HG03342 (cell line): ENCODE data around the gene HLA-DPB1.
A peak's percentile ranks its signal among the peaks of the same experiment; 100 is the strongest.
"Not testable (repeated sequence)": the region's sequence is repeated elsewhere in the genome, so short reads cannot be mapped to it uniquely, and the experiment has no call there.

Source experiments
- ATAC-seq: cut with Tn5 transposase; IDR thresholded peaks from one replicate; pipeline ENCODE4 v1.9.1; 2021; ENCODE audit warnings: mild to moderate bottlenecking, moderate library complexity; ENCODE audit not compliant: unreplicated experiment

The HLA-DPB1 gene

DNA sequence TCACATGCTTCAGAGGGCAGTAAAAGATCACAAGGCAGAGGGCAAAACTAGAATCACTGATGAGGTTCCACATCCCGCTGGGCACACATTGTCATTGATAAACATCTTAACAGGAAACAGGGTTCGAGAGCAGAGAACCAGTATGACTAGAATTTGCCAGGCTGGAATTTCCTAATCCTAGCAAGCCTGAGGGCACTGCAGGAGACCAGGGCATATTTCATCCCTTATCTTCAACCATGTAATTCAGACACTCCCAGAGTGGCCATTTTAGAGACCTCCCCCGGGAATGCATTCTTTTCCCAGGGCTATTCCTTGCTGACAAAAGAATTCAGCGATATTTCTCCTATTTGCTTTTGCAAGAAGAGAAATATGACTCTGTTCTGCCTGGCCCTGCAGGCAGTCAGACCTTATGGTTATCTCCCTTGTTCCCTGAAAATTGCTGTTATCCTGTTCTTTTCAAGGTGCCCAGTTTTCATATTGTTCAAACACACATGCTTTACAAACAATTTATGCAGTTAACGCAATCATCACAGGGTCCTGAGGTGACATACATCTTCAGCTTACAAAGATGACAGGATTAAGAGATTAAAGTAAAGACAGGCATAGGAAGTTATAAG is 25.4 kb downstream of the HLA-DPB1 start:
- ATAC-seq = not testable (repeated sequence)

DNA sequence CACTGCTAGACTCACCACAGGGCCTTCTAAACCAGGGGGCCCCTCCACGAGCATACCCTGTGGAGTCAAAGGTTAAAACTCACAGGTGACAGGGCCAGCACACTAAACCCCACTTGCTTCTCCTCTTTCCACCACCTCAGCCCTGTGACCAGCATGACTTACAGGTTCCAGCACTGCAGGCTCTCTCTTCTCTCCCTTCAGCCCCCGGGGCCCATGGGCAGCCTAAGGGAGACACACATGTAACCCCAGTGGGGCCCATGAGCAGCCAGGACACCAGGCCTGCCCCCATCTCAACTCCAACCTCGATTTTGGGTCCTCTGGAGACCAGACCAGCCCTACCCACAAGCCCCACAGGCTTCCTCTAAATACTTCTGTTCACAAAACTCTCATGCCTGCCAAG is 28.0 kb downstream of the HLA-DPB1 start:
- ATAC-seq = no peak

DNA sequence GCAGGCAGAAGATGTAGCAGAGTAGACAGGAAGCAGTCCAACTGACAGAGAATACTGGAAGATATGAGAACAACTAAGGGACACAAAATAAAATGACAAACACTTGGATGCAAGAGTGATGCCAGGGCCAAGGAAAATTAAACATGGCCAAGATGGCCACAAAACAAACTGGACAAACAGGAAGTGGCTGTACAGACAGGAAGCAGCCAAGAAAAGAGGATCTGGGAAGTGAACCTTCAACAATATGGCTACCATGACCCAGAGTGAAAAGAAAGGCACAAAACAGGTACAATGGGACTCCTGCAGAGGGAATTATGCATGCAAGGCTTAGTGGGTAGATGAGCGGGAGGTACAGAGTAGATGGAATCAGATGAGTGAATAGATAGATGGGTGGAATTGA is 29.1 kb downstream of the HLA-DPB1 start:
- no peak for ATAC-seq

DNA sequence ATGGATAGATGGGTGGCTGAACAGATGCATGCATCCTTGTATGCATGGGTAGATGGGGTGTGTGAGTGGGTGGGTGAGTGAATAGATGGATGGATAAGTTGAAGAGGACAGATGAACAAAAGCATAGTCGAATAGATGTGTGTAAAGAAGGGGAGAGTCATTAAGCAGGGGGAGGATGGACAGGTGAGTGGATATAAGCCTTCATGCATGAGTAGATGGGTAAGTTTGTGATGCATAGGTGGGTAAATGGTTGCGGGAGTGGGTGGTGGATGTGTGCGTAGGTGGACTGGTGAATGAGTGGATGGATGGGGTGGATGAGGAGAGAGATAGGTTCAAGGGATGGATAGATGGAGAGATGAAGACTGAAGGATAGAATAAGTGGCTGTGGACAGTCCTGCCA is 29.6 kb downstream of the HLA-DPB1 start:
- ATAC-seq = no peak

DNA sequence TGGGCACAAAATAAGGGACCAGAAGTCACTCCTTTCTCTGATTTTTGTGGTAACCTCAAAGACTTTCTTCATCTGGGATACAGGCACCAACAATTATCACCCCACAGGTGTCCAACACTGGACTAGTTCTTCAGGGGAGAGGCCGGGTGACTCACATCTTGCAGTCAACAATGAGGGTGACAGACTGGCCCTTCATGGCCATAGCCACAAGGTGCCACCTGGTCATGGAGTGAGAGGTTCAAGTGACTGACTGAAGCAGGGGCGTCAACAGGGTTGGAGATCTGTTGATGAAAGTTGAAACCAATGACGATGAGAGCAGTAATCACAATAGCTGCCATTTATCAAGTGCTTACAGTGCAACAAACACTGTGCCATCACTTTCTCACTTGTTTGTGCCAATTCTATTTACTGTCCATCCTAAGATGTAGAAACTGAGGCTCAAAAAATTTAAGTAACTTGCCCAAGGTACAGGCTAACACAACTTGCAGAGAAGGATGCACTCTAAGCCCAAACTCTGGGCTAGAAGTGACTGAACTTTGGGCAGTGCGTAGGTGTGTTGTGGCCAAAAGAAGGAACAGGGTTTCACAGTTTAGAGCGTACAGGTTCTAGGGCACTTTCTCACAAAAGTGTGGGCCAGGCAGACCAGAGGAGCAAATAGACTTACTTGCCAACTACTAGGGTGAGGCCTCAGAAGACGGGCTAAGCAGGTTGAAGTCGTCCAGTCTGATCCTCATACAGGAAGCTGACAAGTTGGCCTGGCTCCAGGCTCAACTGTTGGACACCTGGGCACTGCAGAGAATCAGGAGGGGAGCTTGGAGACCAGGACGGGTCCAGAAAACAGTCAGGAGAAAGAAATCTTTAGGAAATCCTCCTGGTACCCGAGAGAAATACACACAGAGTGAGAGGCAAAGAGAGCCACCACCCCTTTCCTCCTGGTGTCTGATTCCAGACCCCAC is 30.4 kb downstream of the HLA-DPB1 start:
- ATAC-seq = no peak

DNA sequence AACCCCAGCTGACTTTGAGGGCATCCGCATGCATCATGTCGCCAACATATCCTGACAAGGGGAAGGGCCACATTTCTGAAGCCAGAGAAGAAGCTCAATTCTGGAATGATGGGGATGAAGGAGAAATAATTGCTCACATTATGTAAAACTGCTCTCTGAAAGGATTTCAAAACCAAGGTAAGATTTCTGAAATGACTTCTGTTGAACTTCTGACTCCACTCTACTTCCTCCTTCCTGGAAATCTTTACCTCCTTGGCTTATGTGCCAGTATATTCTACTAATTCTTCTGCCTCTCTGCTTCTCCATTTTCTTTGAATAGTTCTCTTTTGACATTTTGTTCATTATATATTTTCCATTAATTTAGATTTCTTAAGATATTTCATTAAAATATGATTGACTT is 31.9 kb downstream of the HLA-DPB1 start:
- no peak for ATAC-seq

DNA sequence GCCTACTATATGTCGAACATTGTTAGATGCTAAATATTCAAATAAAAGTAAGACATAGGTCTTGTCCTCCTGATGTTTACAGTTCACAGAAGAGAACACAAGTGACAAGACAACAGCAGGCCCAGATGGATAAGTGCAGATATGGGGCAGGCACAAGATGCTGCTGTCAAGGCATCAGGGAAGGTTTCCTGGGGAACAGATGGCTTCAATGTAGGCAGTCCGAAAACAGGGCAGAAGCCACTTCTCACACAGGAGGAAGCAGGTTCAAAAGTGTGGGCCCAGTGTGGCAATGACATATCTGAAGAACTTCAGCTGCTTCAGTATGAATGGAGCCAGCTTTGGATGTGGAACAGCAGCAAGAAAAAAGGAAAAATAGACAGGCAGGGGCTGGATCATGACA is 32.5 kb downstream of the HLA-DPB1 start:
- ATAC-seq = no peak

DNA sequence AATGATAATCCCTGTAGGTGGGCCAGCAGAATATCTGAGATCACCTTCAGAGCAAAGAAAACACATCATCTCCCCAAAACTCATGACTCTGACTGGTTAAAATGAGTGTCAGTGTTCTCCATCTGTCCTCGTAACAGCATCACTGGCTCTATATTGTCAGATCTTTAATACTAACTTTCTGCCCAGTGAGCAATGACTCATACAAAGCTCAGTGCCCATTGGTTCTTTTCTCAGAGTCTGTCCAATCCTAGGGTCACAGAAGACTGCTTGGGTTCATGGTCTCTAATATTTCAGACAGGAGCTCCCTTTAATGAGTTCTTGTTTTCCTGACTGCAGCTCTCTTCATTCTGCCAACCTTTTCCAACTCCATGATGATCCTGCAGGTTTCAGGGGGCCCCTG is 36.4 kb downstream of the HLA-DPB1 start:
- ATAC-seq = peak; percentile 88

DNA sequence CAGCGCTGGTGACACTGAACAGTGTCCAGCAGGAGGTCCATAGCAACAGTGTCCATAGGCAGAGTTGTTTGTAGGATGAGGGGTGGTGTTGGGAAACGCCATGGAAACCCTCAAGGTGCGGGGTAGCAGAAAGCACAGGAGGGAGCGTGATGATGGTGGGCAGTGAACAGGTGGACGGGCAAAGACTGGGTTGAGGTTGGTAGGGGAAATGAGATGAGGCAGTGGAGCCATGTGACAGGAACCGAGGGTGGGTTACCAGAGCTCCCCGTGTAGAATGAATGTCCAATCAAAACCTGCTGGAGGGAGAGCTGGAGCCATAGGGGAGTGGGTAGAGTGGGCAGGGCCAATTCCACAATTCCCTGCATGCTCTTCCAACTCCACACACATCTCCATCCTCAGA is 38.0 kb downstream of the HLA-DPB1 start:
- ATAC-seq = no peak

DNA sequence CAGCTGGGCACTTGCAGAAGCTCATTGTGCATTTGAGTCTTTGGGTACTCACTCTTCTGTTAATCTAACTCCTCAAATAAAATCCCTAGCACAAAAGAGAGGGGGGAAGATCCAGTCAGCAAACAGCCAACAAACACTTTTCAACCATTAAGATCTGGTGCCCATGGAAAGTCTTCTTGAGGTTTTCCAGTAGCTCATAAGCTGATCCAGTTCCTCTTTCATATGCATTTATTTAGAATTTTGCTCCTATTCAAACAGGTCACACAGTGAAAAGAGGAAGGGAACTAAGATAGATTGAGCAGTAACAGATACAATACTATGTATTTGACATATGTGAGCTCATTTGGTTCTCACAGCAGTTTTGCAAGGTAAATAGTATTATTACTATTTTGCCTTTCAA is 38.6 kb downstream of the HLA-DPB1 start:
- no peak for ATAC-seq

DNA sequence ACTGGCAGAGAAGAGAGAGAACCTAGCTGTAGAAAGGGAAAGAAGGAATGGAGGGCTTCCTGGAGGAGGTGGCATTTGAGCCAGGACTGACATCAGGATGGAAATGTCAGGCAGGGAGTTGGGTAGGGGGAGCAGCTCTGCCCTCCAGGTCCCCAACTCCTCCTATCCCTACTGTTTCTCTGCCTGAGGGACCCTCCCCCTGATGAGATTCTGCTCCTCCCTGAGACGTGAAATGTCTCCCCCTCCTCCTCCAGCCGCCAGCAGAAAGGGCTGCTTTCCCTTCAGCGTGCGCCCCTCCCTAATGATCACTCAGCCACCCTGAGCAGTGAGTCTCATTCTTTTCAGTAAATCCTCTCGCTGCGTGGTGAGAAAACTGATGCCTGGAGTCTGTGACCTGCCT is 40.6 kb downstream of the HLA-DPB1 start:
- ATAC-seq = no peak

DNA sequence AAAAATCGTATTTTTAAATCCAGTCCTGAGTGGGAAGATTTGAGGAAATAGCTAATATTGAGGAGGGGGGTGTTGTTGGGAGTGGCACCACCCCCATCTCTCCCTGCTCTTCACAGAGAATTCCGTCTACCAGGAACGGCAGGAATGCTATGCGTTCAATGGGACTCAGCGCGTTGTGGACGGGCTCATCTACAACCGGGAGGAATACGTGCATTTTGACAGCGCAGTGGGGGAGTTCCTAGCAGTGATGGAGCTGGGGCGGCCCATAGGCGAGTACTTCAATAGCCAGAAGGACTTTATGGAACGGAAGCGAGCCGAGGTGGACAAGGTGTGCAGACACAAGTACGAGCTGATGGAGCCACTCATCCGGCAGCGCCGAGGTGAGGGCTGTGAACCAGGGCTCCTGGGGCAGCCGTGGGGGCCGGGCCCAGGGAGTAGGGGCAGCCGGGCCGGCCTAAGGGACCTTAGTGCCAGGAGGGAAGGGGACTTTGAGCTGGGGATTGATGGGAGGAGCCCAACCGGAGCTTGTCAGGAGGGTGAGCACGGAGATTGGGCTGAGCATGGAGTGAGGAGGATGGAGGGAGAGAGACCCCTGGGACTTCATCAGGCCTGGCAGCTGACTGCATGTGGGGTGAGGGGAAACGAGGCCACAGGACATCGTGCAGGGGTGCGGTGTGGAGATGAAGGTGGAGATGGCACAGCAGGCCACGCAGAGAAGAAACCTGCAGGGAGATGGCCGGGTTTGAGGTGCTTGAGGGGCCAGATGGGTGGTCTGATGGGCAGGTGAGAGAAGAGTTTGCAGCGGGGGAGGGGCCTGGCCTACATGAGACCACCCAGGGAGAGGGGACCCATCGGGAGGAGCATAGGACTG is 41.3 kb downstream of the HLA-DPB1 start:
- ATAC-seq = no peak

DNA sequence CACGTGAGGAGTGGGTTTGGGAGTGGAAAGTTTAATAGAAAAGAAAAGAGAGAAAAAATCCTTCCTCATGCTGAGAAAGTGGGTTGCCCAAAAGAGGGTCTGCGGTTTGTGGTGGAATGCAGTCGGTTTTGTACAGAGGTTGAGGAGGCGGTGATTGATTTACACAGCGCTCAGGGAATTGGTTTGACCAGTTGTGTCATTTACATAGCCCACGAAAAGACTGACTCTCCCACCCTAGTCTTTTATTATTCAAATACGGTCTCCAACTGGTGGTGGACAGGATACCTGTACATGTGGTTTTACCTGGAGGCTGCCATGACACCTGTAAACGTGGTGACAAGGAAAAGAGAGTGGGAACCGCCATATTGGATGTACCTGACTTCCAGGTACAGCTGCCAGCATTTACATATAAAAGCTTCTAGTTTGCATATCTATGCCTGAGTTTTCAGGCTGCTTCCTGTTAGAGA is 42.1 kb downstream of the HLA-DPB1 start:
- ATAC-seq = no peak

DNA sequence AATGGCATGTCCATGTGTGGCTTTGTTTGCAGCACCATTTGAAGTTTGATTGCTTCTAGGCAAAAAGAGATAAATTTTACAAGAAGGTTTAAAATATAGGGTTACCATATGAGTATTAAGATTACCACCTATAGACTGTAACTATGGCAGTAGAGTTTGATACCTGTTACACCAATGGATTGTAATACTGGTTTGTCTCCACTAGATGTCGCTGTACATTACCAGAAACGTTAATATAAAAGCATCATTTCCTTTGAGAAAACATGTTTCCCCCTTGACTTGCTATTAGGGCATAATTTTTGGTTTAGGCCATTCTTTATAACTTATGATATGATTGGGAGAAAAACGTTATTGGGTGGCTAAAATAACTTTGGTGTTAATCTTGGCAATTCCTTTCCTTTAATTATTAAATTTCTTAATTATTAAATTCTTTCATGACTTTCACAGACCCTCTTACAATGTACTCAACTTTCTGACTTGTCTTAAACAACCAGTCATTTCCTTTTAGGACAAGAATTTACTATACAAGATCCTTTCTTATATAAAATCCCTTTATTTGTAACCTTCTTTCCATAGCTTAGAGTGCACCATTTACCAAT is 42.8 kb downstream of the HLA-DPB1 start:
- ATAC-seq = no peak

DNA sequence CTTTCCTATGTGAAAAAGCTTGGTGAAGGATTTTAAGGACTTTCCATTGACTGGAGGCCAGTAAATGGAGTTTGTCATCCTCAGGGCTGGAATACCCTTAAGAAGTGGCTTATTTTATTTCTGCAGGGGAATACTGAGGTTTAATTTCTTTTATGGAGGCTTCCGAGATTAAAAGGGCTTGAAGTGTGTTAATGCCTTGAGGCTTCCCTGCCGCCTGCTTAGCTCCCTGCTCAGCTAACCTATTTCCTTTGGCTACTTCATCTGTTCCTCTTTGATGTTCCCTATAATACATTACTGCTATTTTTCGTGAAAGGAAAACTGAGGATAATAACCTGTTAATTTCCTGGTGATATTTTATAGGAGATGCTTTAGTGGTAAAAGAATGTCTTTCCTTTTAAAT is 44.2 kb downstream of the HLA-DPB1 start:
- ATAC-seq = no peak

DNA sequence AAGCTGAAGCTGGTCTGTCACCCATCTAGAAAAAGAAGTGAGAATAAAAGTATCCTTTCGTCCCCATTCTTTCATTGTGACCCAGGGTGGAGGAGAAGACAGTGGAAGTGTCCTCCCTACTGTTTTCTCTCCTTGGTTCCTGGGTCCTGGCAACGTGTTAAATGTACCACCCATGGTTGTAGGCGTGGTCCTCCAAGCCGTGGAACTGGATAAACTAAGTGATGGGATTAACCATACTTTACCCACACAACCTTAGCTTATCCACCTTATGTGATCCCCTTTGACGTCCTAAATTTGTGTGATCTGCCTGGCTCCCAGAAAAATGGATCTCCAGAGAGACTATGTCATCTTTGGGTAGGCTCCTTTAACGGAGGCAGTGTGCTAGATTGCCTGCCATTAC is 47.4 kb downstream of the HLA-DPB1 start:
- ATAC-seq = no peak

DNA sequence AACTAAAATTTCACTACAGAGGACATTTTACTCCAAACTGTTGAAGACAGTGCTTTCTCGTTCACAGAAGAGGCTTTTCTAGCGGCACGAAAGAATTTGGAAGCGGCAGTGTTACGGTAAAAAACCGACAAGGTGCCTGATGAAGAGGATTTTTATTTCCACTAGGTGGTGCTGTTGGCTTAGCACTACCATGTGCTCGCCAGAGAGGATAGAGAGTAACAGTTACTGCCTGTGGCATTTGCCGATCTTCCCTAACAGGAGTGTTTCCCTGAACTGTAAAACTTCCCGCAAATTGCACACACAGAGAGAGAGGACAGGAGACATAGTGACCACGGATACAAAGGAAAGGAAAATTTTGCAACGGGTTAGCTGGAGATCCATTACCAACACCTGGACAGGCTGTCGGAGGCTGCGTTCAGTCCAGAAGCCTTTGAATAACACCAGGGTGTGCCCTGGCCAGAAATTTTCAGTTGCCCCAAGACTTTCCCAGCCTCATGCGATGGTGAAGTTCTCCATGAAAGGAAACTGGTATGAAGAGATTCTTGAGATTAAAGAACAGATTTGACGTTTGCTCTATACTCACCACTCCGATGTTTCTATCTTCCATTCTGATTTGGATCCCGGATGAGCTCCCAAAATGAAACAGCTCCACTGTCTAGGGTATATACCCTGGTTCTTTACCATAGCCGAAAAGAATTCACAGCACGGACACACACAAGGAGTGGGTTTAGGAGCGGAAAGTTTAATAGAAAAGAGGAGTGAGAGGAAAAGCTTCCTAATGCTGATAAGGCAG is 48.1 kb downstream of the HLA-DPB1 start:
- no peak for ATAC-seq

DNA sequence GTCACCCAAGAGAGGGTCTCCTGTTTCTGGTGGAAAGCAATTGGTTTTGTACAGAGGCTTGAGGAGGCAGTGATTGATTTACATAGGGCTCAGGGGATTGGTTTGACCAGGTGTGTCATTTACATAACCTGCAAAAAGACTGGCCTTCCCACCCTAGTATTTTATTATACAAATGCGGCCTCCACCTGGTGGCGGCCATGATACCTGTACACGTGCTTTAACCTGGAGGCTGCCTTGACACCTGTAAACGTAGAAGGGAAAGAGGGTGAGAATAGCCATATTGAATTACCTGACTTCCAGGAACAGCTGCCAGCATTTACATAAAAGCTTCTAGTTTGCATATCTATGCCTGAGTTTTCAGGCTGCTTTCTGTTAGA is 48.7 kb downstream of the HLA-DPB1 start:
- no peak for ATAC-seq

DNA sequence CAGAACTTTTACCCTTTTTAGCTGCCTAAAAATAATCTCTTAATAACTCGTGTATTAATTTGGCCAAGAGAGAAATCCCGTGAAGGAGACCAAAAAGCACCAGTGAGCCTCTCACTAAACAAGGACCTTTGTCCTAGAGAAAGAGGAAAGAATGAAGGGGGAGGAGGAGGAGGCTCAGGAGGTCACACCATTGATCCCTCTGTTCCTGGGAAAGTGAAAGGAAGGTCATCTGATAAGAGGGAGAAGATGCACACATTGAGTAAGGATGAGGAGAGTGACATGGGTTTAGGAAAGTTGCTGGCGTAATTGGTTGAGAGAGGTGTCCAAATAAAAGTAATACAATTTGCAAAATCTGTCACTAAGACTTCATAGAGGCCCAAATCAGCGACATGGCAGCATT is 49.2 kb downstream of the HLA-DPB1 start:
- no peak for ATAC-seq

DNA sequence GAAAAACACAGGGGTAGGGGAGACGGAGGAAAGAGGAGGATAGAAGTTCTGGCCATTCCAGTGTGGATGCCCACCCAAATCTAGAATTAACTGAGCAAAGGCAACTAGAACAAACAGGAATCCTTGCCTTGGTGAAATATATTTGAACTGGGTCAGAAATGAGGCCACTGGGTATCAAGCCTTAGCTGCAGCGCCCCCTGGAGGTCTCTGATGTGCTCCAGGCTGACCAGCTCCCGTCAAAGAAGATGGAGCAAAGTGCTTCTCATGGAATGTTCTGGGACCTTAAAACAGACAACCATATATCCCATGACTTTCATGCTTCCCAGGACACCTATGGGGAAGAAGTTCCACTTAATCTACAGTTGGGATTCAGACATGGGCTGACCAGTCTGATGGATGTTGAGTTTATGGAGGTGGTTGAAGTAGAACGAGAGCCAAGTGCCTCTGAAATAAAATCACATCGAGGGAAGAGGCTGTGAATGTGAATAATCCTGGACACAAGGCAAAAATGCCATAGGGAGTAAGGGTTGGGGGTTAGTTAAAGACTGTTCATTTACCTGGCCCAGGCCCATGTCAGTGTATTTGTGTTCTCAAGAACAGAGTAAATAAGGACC is 50.4 kb downstream of the HLA-DPB1 start:
- ATAC-seq = no peak
